Measurements from ENCODE around the gene M1AP. TPM values are rescaled to one million over a fixed set of nuclear protein-coding genes. Genes with fewer than 3 reads are reported as not detected.

The M1AP gene
- total RNA-seq, 1 experiment from 2014 or later = not detected

- DNase-seq (ENCODE audit: low spot score) = no peak
These were observed 50.7 kb downstream of the M1AP start for GRCh38 chr2:74597410-74597809.

DNA sequence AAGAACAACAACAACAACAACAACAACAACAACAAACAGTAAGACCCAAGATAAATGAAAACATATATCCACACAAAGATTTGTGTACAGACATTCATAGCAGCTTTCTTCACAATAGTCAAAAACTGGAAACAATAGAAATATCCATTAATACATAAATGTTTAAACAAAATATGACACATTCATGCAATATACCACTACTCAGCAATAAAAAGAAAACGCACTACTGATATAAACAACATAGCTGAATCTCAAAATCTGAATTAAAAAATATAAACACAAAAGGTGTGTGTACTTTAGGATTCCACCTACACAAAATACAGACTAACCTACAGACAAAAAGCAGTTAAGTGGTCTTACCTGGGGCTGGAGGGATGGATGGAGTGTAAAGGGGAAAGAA lies 51.5 kb downstream of the M1AP start:
- DNase-seq (ENCODE audit: low spot score) = no peak

- no peak for DNase-seq (ENCODE audit: low spot score)
These were observed 54.0 kb downstream of the M1AP start for GRCh38 chr2:74593826-74594772.

DNA sequence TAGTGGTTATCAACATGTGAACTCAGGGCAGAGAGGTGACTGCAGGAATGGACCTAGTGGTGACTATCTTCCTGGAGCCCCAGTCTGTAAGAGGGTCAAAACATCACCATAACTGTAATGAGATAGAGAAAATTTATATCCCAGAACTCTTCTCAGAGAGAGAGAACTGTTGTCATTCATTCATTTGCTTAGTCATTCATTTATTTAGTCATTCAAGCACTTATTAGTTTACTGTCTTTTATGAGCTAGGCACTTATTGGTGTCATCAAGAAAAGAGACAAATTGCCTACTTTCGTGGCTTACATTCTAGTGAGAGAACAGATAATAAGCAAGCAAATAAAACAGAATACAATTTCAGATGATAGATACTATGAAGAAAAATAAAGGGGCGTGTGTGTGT lies 59.5 kb downstream of the M1AP start:
- no peak for DNase-seq (ENCODE audit: low spot score)

- peak; percentile 70 for DNase-seq (ENCODE audit: low spot score)
These were observed 60.4 kb downstream of the M1AP start for GRCh38 chr2:74587664-74588277.

- no peak for DNase-seq (ENCODE audit: low spot score)
These were observed 62.5 kb downstream of the M1AP start for GRCh38 chr2:74585406-74586185.

- peak; percentile 44 for DNase-seq (ENCODE audit: low spot score)
These were observed 64.0 kb downstream of the M1AP start for GRCh38 chr2:74584088-74584645.

DNA sequence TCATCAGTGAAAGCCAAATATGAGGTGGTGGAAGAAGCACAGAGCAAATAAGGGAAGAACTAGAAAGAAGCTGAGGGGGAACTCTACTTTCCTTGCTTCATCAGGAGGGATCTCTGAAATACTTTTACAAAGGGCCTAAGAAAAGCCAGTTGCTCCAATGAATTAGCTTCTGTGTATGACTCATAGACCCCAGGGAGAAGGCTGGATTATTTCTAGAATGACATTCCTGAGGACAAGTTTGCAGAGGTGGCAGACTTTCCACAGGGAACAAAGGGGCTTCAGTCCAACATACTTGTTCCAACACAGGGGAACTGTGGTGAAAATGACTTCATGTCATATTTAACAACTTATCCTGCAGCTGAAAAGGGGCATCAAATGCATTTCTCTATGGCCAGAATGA lies 64.6 kb downstream of the M1AP start:
- DNase-seq (ENCODE audit: low spot score) = peak; percentile 71

DNA sequence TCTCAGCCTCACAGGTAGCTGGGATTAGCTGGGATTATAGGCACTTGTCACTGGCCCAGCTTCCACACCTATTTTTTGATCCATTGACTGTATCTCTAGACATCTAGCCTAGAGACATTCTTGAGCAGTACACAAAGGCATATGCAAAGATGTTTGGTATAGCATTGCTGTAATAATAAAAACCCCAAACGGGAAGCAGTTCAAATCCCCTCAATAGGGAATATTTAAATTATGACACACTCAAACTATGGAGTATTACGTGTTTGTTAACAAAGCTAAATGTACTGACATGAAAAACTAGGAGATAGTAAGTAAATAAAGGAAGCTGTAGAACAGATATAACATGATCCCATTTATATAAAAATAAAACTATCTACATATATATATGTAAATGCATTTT lies 65.9 kb downstream of the M1AP start:
- DNase-seq (ENCODE audit: low spot score) = no peak

GRCh38 chr2:74581463-74581862 lies 66.7 kb downstream of the M1AP start:
- DNase-seq (ENCODE audit: low spot score) = no peak

- DNase-seq (ENCODE audit: low spot score) = no peak
These were observed 69.7 kb downstream of the M1AP start for GRCh38 chr2:74578408-74578807.

DNA sequence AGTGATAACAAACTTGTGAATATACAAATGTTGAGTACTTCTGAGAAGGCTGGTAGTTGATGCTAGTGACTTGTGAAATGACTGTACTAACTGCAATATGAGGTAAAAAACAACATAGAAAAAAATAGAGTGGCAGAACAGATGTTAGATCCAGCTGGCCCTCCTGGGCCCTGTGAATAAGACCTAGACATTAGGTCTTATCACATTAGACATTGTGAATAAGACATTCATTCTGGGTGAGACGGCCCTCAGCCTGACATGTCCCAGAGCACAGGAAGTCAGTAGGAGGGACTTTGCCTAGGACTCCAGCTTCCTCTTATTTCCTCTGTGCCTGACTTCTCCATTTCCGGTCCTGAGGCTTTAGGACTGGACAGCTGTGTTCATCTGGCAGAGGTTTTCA lies 70.7 kb downstream of the M1AP start:
- DNase-seq (ENCODE audit: low spot score) = no peak

DNA sequence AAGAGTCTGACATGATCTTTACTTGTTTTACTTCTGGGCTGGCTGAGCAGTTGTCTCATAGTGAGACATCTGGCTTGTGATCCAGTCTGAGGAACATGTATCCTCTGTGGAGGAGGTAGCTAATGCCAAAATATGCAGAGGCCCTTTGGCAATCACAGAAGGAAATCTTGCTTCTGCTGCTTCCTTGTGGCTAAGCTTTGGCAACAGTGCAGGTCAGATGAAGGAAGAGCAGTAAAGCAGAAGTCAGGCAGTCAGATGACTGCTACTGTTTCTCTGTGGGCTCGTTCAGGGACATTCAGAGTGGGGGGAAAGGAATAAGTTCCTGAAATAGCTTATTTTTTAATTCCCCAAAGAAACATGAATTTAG lies 71.3 kb downstream of the M1AP start:
- no peak for DNase-seq (ENCODE audit: low spot score)

DNA sequence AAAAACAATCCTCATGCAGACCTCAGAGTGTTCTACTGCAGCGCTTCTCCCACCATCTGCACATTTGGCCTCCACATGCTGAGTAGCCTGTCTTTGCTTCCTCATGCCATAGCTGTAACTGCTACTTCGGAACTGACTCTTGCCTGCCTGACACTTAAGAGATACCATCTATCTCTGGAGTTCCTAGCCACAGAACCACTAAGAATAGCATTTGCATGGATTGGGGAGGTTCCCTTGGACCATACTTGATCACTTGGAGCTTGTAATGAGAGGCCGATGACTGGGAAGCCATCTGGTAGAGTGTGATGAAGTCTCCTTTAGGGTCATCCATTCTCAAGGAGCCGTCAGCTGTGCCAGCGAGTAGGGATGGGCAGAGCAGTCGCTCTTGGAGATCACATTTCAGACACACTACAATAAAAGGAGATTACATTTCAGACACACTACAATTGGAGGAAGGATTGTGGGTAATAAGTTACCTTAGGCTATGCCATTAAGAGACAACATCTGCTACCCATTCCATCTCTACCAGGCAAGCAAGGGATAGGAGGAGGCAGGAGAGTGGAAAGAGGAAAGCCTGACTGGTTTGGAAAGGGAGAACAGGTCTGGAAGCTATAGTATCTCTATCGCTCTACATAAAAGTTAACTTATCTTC lies 71.8 kb downstream of the M1AP start:
- no peak for DNase-seq (ENCODE audit: low spot score)

DNA sequence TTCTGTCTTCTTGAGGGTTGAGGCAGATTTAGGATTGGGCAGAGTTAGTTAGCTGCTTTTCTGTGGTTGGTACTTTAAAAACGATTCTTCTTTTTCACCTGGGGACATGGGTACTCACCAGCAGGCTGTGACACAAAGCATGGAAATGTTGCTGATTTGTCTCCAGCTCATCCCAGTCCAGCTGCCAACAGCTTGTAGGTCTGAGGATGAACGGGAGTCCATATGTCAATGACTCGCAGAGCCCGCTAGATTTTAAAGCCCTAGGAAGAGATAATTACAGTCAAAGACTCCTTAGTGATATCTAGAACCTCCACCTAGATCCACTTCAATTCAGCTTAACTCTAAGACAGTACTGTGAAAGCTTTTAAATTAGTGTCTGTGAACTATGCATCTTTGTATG lies 72.8 kb downstream of the M1AP start:
- DNase-seq (ENCODE audit: low spot score) = no peak

GRCh38 chr2:74573747-74574562 lies 74.2 kb downstream of the M1AP start:
- peak; percentile 83 for DNase-seq (ENCODE audit: low spot score)

DNA sequence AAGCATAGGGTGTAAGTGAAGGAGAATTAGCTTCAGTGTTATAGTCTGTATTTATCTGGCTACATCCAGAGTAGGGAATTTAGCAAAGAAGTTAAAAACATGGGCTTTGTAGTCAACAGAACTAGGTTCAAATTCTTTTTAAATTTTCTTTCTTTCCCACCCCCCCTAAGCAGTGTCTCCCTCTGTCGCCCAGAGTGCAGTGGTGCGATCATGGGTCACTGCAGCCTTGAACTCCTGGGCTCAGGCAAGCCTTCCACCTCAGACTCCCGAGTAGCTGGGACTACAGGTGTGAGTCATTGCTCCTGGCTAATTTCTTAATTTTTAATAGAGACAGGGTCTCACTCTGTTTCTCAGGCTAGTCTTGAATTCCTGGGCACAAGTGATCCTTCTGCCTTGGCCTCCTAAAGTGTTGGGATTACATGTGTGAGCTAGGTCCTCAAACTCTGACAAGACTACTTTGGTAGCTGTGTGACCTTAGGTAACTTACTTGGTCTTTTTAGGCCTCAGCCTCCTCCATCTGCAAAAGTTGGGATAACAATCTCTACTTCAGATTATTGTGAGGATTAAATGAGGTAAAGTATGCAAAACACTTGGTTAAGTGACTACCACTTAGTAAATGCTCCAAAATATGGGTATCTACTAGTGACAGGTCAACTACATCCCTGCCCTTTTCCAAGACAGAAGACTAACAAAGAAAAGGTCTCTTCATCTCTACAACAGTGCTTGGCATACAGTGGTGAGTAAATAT lies 75.8 kb downstream of the M1AP start:
- no peak for DNase-seq (ENCODE audit: low spot score)

GRCh38 chr2:74571058-74571457 lies 77.1 kb downstream of the M1AP start:
- no peak for DNase-seq (ENCODE audit: low spot score)

DNA sequence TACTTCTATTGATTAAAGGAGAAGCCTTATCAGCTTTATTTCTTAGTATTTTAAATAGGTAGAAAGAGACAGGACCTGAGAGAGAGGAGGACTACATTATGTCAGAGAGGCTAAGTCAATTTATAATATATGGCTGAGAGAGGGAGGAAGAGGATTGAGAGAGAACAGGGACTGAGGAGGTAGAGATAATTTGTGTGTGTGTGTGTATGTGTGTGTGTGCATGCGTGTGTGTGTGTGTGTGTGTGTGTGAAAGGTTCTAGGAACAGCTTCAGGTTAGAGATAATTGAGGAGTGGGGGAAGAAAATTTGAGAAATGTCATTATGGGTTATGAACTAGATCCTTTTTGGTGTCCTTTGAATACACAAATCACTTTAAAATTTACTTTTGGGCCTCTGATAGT lies 78.4 kb downstream of the M1AP start:
- no peak for DNase-seq (ENCODE audit: low spot score)

GRCh38 chr2:74567881-74568280 lies 80.2 kb downstream of the M1AP start:
- DNase-seq (ENCODE audit: low spot score) = peak; percentile 74

Data from A172 (cell line).